Neural cell (in vitro differentiated cells): ENCODE data around the gene ATP13A1. TPM values are rescaled to one million over a fixed set of nuclear protein-coding genes. Genes with fewer than 3 reads are reported as not detected.

Experiments
- H2AFZ ChIP-seq: fragments of 200-600, 300-800 bp; sonication (generic), shearing (Covaris generic); 2 replicates; pipeline ENCODE4 v1.6.0; 2014; ENCODE audit warnings: low read depth, mild to moderate bottlenecking, antibody characterized with exemption, low read length, moderate library complexity
- H3F3A ChIP-seq: fragments of 200-600 bp; shearing (Covaris generic); 2 replicates; pipeline ENCODE4 v1.6.1; 2016; ENCODE audit warnings: mild to moderate bottlenecking, moderate library complexity, mixed read lengths, antibody characterized with exemption, low read length; ENCODE audit not compliant: insufficient read depth, poor library complexity, severe bottlenecking
- H3K27ac ChIP-seq: fragments of 200-600, 300-800 bp; sonication (generic), shearing (Covaris generic); 2 replicates; pipeline ENCODE4 v1.5.1; 2014; ENCODE audit warnings: mild to moderate bottlenecking, low read length, moderate library complexity
- H3K27me3 ChIP-seq: fragments of 300-800, 200-600 bp; sonication (generic), shearing (Covaris generic); 2 replicates; pipeline ENCODE4 v1.6.0; 2014; ENCODE audit warnings: mild to moderate bottlenecking, low read depth, low read length, moderate library complexity; ENCODE audit not compliant: insufficient read depth
- H3K36me3 ChIP-seq: fragments of 300-800, 200-600 bp; sonication (generic), shearing (Covaris generic); 2 replicates; pipeline ENCODE4 v1.5.1; 2014; ENCODE audit warnings: mild to moderate bottlenecking, antibody characterized with exemption, low read length, moderate library complexity; ENCODE audit not compliant: insufficient read depth
- H3K4me2 ChIP-seq: fragments of 300-800, 200-600 bp; sonication (generic), shearing (Covaris generic); 2 replicates; pipeline ENCODE4 v1.6.0; 2014; ENCODE audit warnings: mild to moderate bottlenecking, low read length
- H3K4me3 ChIP-seq: fragments of 300-800, 200-600 bp; sonication (generic), shearing (Covaris generic); 2 replicates; pipeline ENCODE4 v1.5.1; 2014; ENCODE audit warnings: mild to moderate bottlenecking, low read length, moderate library complexity
- H3K79me2 ChIP-seq: fragments of 200-600 bp; shearing (Covaris generic); replicated peaks from 2 replicates; pipeline ENCODE4 v1.6.0; 2014; ENCODE audit warnings: mild to moderate bottlenecking, low read length, moderate library complexity; ENCODE audit not compliant: insufficient read depth
- H3K9ac ChIP-seq: fragments of 300-800, 200-600 bp; sonication (generic), shearing (Covaris generic); 2 replicates; pipeline ENCODE4 v1.6.1; 2016; ENCODE audit warnings: mild to moderate bottlenecking, low read length, mixed read lengths
- H3K9me2 ChIP-seq: fragments of 200-600 bp; shearing (Covaris generic); 2 replicates; pipeline ENCODE4 v1.6.1; 2016; ENCODE audit warnings: mild to moderate bottlenecking, low read length, mixed read lengths; ENCODE audit not compliant: insufficient read depth
- H3K9me3 ChIP-seq: fragments of 200-600, 300-800 bp; sonication (generic), shearing (Covaris generic); 2 replicates; pipeline ENCODE4 v1.6.1; 2016; ENCODE audit warnings: mild to moderate bottlenecking, mixed run types, low read length, moderate library complexity, mixed read lengths
- H4K20me1 ChIP-seq: fragments of 200-600 bp; shearing (Covaris generic); 2 replicates; pipeline ENCODE4 v1.6.1; 2016; ENCODE audit warnings: mild to moderate bottlenecking, mixed run types; ENCODE audit not compliant: insufficient read depth
- CTCF ChIP-seq: fragments of 450-650 bp; IDR thresholded peaks from 2 replicates; pipeline ENCODE4 v1.5.1; 2014; ENCODE audit warnings: antibody characterized with exemption, mild to moderate bottlenecking, moderate library complexity; ENCODE audit not compliant: poor library complexity, severe bottlenecking
- EP300 ChIP-seq: fragments of 450-650 bp; conservative IDR thresholded peaks from 2 replicates; pipeline ENCODE4 v1.6.1; 2014; ENCODE audit warnings: antibody characterized with exemption, mild to moderate bottlenecking, moderate library complexity; ENCODE audit not compliant: poor library complexity, severe bottlenecking
- EZH2 ChIP-seq: fragments of 200-600, 300-800 bp; shearing (Covaris generic), sonication (generic); IDR thresholded peaks from 2 replicates; pipeline ENCODE4 v1.6.1; 2014; ENCODE audit warnings: antibody characterized with exemption, low read length, borderline replicate concordance, mild to moderate bottlenecking; ENCODE audit not compliant: insufficient read depth, poor library complexity, severe bottlenecking
- MXI1 ChIP-seq: fragments of 450-650 bp; conservative IDR thresholded peaks from 2 replicates; pipeline ENCODE4 v1.6.1; 2014; ENCODE audit warnings: antibody characterized with exemption, mild to moderate bottlenecking; ENCODE audit not compliant: poor library complexity, severe bottlenecking
- POLR2AphosphoS5 ChIP-seq: IDR thresholded peaks from 2 replicates; pipeline ENCODE4 v1.6.1; 2012
- RAD21 ChIP-seq: fragments of 450-650 bp; conservative IDR thresholded peaks from 2 replicates; pipeline ENCODE4 v1.6.1; 2014; ENCODE audit warnings: antibody characterized with exemption, mild to moderate bottlenecking, moderate library complexity
- REST ChIP-seq: IDR thresholded peaks from 2 replicates; pipeline ENCODE4 v1.6.1; 2012; ENCODE audit warnings: borderline replicate concordance
- SMC3 ChIP-seq: fragments of 450-650 bp; conservative IDR thresholded peaks from 2 replicates; pipeline ENCODE4 v1.6.1; 2014; ENCODE audit warnings: antibody characterized with exemption, mild to moderate bottlenecking, moderate library complexity; ENCODE audit not compliant: poor library complexity
- TAF1 ChIP-seq: IDR thresholded peaks from 2 replicates; pipeline ENCODE4 v1.6.1; 2012; ENCODE audit warnings: low read depth
- polyA plus RNA-seq: library from polyadenylated mRNA; depleted of rRNA; stranded (reverse); fragments of >200 nt; gene quantifications from 2 replicates; pipeline ENCODE4 v1.2.3, GENCODE V29; 2014

The ATP13A1 gene
- polyA plus RNA-seq, 1 donor from 2014 or later = 63.5 TPM

GRCh38 chr19:19645233-19645870 is 18.1 kb downstream of the ATP13A1 start:
- Histone ChIP-seq H3K4me2 (no peak overlapping the region), H3F3A (no peaks in the 10 kb centered on the region), H2AFZ (no peak overlapping the region), H3K9ac (no peak overlapping the region), H3K79me2 (peaks cover 3% of the 10 kb centered on the region), H3K9me3 (no peaks in the 10 kb centered on the region), H3K36me3 (no peaks in the 10 kb centered on the region), H3K9me2 (no peaks in the 10 kb centered on the region), H3K27ac (no peak overlapping the region), H4K20me1 (no peaks in the 10 kb centered on the region), H3K4me3 (no peak overlapping the region), H3K27me3 (no peaks in the 10 kb centered on the region)
- no peak for TF ChIP-seq TAF1
- no peak for TF ChIP-seq SMC3
- no peak for TF ChIP-seq POLR2AphosphoS5
- no peak for TF ChIP-seq RAD21
- TF ChIP-seq EP300 = no peak

- Histone ChIP-seq H3K27me3 (no peaks in the 10 kb centered on the region), H2AFZ (no peak overlapping the region), H3F3A (no peaks in the 10 kb centered on the region), H3K79me2 (peaks cover 3% of the 10 kb centered on the region), H4K20me1 (no peaks in the 10 kb centered on the region), H3K4me3 (peak overlapping the region; percentile 92), H3K9ac (no peak overlapping the region), H3K4me2 (no peak overlapping the region), H3K9me2 (no peaks in the 10 kb centered on the region), H3K36me3 (no peaks in the 10 kb centered on the region), H3K27ac (no peak overlapping the region), H3K9me3 (no peaks in the 10 kb centered on the region)
- TF ChIP-seq SMC3 (no peak), MXI1 (no peak), RAD21 (no peak), CTCF (no peak), POLR2AphosphoS5 (no peak), EZH2 (no peak)
Measured at GRCh38 chr19:19644054-19644388, 19.5 kb downstream of the ATP13A1 start.

GRCh38 chr19:19643158-19644053 is 20.1 kb downstream of the ATP13A1 start, which contains the start of gene GMIP:
TSS of gene GMIP (minus strand) at chr19:19643657. CDS start at chr19:19643529, 128 bp downstream.
- H3K9me2 ChIP-seq = no peaks in the 10 kb centered on the region
- H3K27ac ChIP-seq = peak within 1 kb of the TSS; percentile 62
- peaks cover 3% of the 10 kb centered on the region for H3K79me2 ChIP-seq
- H3K9ac ChIP-seq = peak within 1 kb of the TSS; percentile 84
- TF ChIP-seq SMC3 (peak; percentile 89), RAD21 (peak; percentile 88), CTCF (peak; percentile 92), EP300 (no peak), EZH2 (no peak), REST (no peak), POLR2AphosphoS5 (peak; percentile 53), MXI1 (peak; percentile 28), TAF1 (no peak)
- H3K4me2 ChIP-seq = peak within 1 kb of the TSS; percentile 80
- H3F3A ChIP-seq = no peaks in the 10 kb centered on the region
- no peaks in the 10 kb centered on the region for H3K36me3 ChIP-seq
- no peaks in the 10 kb centered on the region for H3K9me3 ChIP-seq
- H3K4me3 ChIP-seq = peak within 1 kb of the TSS; percentile 92
- H3K27me3 ChIP-seq = no peaks in the 10 kb centered on the region
- H2AFZ ChIP-seq = peak within 1 kb of the TSS; percentile 34
- H4K20me1 ChIP-seq = no peaks in the 10 kb centered on the region
